GM12878 (cell line): Measurements from ENCODE around the gene CCDC110. TPM values are rescaled to one million over a fixed set of nuclear protein-coding genes. Genes with fewer than 3 reads are reported as not detected.

Experiments used
- CBFB ChIP-seq: IDR thresholded peaks from 2 replicates; pipeline ENCODE4 v1.6.1; 2016; ENCODE audit warnings: antibody characterized with exemption, low read depth
- CHD2 ChIP-seq: IDR thresholded peaks from 2 replicates; pipeline ENCODE4 v1.6.1; 2011; ENCODE audit warnings: low read depth, low read length, improper control_type of control experiment, borderline replicate concordance
- KLF5 ChIP-seq: fragments of 450-650 bp; IDR thresholded peaks from 2 replicates; pipeline ENCODE4 v1.6.1; 2014; ENCODE audit warnings: mild to moderate bottlenecking; ENCODE audit not compliant: partially characterized antibody
- LARP7 ChIP-seq: fragments of 450-650 bp; IDR thresholded peaks from 2 replicates; pipeline ENCODE4 v1.6.1; 2017; ENCODE audit warnings: mild to moderate bottlenecking
- NBN ChIP-seq: fragments of 450-650 bp; IDR thresholded peaks from 2 replicates; pipeline ENCODE4 v1.6.1; 2016
- PAX8 ChIP-seq: fragments of 450-650 bp; IDR thresholded peaks from 2 replicates; pipeline ENCODE4 v1.6.1; 2017; ENCODE audit warnings: mild to moderate bottlenecking, moderate library complexity
- POLR2AphosphoS2 ChIP-seq: IDR thresholded peaks from 2 replicates; pipeline ENCODE4 v1.6.1; 2011; ENCODE audit warnings: low read depth, mild to moderate bottlenecking, low read length, improper control_type of control experiment, moderate library complexity
- RB1 ChIP-seq: fragments of 450-650 bp; formaldehyde crosslinking; IDR thresholded peaks from 2 replicates; pipeline ENCODE4 v1.6.1; 2017; ENCODE audit warnings: mild to moderate bottlenecking, borderline replicate concordance
- RCOR1 ChIP-seq: conservative IDR thresholded peaks from 2 replicates; pipeline ENCODE4 v1.6.1; 2012; ENCODE audit warnings: low read depth, low read length, improper control_type of control experiment
- SIN3A ChIP-seq: IDR thresholded peaks from 2 replicates; pipeline ENCODE4 v1.6.1; 2012; ENCODE audit warnings: low read depth, low read length, improper control_type of control experiment
- SMAD1 ChIP-seq: fragments of 450-650 bp; IDR thresholded peaks from 2 replicates; pipeline ENCODE4 v1.6.1; 2018; ENCODE audit warnings: mild to moderate bottlenecking, low read depth; ENCODE audit not compliant: partially characterized antibody
- SRF ChIP-seq, 2 experiments: IDR thresholded peaks; 2 replicates each; pipeline ENCODE4 v1.6.1; 2011; ENCODE audit warnings: low read depth in 2 of 2, low read length in 2 of 2, mild to moderate bottlenecking in 1 of 2, moderate library complexity in 1 of 2
- TBL1XR1 ChIP-seq: IDR thresholded peaks from 2 replicates; pipeline ENCODE4 v1.6.1; 2012; ENCODE audit warnings: low read depth, low read length, improper control_type of control experiment
- ZBED1 ChIP-seq: IDR thresholded peaks from 2 replicates; pipeline ENCODE4 v1.6.1; 2016; ENCODE audit warnings: borderline replicate concordance
- ZZZ3 ChIP-seq: IDR thresholded peaks from 2 replicates; pipeline ENCODE4 v1.6.1; 2011; ENCODE audit warnings: low read depth; ENCODE audit not compliant: control insufficient read depth, insufficient read length
- polyA plus RNA-seq, 11 experiments: library from polyadenylated mRNA; depleted of rRNA in 4 of 11; unstranded in 6 of 11; stranded (reverse) in 5 of 11; fragments of >200 nt; fragmentation: Nextera tagmentation in 4 of 11; fragmentation: Illumina TruSeq in 1 of 11; extraction: Ambion mirVana in 4 of 11; extraction: Trizol in 1 of 11; gene quantifications; 1 replicate in 1 of 11; 2 replicates in 10 of 11; pipeline versions ENCODE4 v1.2.1 to v1.2.3, GENCODE V29; 2011 to 2016; ENCODE audit warnings: inconsistent platforms in 2 of 11, missing spikeins in 2 of 11, low read depth in 1 of 11
- total RNA-seq, 4 experiments: library from RNA; depleted of rRNA in 3 of 4; stranded (reverse); fragments of >200 nt in 3 of 4; fragmentation: Illumina TruSeq in 1 of 4; extraction: Trizol in 1 of 4; gene quantifications; 2 replicates each; pipeline versions ENCODE4 v1.2.1 to v1.2.3, GENCODE V29; 2013 to 2021
- TF ChIP-seq, protein P1 (sequence below): IDR thresholded peaks from 2 replicates; pipeline ENCODE4 v1.6.1; 2012; ENCODE audit warnings: mild to moderate bottlenecking, low read depth, low read length
- TF ChIP-seq, protein P2 (sequence below): IDR thresholded peaks from 2 replicates; pipeline ENCODE4 v1.6.1; 2011; ENCODE audit warnings: borderline replicate concordance, low read depth, mild to moderate bottlenecking, moderate library complexity, low read length; ENCODE audit not compliant: insufficient read depth, poor library complexity, severe bottlenecking
- TF ChIP-seq, protein P3 (sequence below): fragments of 450-650 bp; conservative IDR thresholded peaks from 2 replicates; pipeline ENCODE4 v1.6.1; 2017; ENCODE audit warnings: mild to moderate bottlenecking, moderate library complexity
- TF ChIP-seq, protein P4 (sequence below): fragments of 450-650 bp; IDR thresholded peaks from 2 replicates; pipeline ENCODE4 v1.6.1; 2016; ENCODE audit warnings: mild to moderate bottlenecking

Gene CCDC110
- total and polyA plus RNA-seq, 10 of the 15 experiments (the other 5 are each of a cell fraction or from before 2014, with no cell fraction given) = 0.85 to 3.1 (median 2.1) TPM; not detected in 1

DNA sequence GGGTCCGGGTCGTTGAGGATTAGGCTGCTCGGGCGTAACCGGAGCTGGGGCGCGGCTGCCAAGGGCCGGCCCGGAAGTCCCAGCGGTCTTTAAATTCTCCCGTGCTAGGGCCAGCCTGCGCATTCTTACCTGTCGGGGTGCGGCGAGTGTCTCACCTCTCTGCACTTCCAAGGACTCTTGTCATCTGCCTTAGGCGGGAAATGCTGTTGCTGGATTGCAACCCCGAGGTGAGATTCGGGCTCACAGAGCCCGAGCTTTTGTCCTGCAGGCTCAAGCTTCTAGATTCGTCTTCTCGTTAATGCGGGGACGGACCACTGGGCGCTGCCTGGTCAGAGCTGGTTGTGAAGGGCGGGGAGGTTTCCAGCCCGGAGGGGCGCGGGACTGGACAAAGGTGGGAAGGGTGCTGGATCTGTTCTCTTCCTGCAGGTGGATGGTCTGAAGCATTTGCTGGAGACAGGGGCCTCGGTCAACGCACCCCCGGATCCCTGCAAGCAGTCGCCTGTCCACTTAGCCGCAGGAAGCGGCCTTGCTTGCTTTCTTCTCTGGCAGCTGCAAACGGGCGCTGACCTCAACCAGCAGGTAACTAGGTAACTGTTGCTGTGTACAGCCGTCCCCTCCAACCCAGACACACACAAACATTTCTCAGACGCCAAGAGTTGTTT, 74.7 kb downstream of the CCDC110 start, which contains the start of gene ANKRD37 (continued):
- TF ChIP-seq, protein P1, sequence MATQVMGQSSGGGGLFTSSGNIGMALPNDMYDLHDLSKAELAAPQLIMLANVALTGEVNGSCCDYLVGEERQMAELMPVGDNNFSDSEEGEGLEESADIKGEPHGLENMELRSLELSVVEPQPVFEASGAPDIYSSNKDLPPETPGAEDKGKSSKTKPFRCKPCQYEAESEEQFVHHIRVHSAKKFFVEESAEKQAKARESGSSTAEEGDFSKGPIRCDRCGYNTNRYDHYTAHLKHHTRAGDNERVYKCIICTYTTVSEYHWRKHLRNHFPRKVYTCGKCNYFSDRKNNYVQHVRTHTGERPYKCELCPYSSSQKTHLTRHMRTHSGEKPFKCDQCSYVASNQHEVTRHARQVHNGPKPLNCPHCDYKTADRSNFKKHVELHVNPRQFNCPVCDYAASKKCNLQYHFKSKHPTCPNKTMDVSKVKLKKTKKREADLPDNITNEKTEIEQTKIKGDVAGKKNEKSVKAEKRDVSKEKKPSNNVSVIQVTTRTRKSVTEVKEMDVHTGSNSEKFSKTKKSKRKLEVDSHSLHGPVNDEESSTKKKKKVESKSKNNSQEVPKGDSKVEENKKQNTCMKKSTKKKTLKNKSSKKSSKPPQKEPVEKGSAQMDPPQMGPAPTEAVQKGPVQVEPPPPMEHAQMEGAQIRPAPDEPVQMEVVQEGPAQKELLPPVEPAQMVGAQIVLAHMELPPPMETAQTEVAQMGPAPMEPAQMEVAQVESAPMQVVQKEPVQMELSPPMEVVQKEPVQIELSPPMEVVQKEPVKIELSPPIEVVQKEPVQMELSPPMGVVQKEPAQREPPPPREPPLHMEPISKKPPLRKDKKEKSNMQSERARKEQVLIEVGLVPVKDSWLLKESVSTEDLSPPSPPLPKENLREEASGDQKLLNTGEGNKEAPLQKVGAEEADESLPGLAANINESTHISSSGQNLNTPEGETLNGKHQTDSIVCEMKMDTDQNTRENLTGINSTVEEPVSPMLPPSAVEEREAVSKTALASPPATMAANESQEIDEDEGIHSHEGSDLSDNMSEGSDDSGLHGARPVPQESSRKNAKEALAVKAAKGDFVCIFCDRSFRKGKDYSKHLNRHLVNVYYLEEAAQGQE = peak; percentile 50; the same call in 1 of the 2 replicates
- TF ChIP-seq PAX8 (no peak), SMAD1 (peak; percentile 84), CHD2 (peak; percentile 11; the same call in 1 of the 2 replicates), RB1 (peak; percentile 77; the same call in 1 of the 2 replicates), SRF (IDR thresholded peaks at IDR 0.05; ENCODE audit: low read depth in 2 of 2, low read length in 2 of 2) (no peak), RCOR1 (no peak), KLF5 (no peak), ZBED1 (no peak), ZZZ3 (no peak), SIN3A (peak; percentile 64), TBL1XR1 (peak; percentile 56; the same call in 1 of the 2 replicates), CBFB (no peak), LARP7 (0 out of 2 replicates have a peak, but pooled peaks have one; percentile 44), POLR2AphosphoS2 (peak; percentile 95), NBN (peak; percentile 35)
- TF ChIP-seq, protein P2, sequence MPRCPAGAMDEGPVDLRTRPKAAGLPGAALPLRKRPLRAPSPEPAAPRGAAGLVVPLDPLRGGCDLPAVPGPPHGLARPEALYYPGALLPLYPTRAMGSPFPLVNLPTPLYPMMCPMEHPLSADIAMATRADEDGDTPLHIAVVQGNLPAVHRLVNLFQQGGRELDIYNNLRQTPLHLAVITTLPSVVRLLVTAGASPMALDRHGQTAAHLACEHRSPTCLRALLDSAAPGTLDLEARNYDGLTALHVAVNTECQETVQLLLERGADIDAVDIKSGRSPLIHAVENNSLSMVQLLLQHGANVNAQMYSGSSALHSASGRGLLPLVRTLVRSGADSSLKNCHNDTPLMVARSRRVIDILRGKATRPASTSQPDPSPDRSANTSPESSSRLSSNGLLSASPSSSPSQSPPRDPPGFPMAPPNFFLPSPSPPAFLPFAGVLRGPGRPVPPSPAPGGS = no peak
- TF ChIP-seq, protein P3, sequence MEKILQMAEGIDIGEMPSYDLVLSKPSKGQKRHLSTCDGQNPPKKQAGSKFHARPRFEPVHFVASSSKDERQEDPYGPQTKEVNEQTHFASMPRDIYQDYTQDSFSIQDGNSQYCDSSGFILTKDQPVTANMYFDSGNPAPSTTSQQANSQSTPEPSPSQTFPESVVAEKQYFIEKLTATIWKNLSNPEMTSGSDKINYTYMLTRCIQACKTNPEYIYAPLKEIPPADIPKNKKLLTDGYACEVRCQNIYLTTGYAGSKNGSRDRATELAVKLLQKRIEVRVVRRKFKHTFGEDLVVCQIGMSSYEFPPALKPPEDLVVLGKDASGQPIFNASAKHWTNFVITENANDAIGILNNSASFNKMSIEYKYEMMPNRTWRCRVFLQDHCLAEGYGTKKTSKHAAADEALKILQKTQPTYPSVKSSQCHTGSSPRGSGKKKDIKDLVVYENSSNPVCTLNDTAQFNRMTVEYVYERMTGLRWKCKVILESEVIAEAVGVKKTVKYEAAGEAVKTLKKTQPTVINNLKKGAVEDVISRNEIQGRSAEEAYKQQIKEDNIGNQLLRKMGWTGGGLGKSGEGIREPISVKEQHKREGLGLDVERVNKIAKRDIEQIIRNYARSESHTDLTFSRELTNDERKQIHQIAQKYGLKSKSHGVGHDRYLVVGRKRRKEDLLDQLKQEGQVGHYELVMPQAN = peak; percentile 90
- TF ChIP-seq, protein P4, sequence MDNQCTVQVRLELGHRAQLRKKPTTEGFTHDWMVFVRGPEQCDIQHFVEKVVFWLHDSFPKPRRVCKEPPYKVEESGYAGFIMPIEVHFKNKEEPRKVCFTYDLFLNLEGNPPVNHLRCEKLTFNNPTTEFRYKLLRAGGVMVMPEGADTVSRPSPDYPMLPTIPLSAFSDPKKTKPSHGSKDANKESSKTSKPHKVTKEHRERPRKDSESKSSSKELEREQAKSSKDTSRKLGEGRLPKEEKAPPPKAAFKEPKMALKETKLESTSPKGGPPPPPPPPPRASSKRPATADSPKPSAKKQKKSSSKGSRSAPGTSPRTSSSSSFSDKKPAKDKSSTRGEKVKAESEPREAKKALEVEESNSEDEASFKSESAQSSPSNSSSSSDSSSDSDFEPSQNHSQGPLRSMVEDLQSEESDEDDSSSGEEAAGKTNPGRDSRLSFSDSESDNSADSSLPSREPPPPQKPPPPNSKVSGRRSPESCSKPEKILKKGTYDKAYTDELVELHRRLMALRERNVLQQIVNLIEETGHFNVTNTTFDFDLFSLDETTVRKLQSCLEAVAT = peak; percentile 99
